Measurements from ENCODE around the gene ARHGAP26.

The ARHGAP26 gene

DNA sequence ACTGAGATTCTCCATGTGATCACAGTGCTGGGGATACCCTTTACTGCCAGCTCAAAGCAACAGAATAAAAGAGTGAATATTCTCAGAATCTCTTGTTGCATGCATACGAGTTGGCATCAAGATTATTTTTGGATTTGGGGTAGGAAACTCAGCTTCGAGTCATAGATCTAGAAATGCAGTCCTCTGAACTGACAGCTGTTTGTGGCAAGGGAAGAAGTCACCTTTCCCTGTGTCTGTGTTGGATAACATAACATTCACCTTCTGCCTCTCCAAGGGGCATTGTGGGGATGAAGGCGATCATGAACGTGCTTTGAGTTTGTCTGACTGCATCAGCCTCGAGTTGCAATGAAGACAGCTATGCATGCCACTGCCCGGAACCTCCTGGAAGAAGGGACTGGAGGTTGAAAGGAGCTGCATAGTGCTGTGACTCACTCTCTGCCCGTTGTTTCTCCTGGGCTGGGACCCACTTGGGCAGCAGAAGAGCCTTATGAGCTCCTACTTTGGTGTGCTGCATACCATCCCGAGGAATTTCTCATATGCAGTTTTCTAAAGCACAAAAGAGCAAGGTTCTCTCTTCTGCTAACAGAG lies 231.7 kb downstream of the ARHGAP26 start:
- DNase-seq = peak; percentile 41

DNA sequence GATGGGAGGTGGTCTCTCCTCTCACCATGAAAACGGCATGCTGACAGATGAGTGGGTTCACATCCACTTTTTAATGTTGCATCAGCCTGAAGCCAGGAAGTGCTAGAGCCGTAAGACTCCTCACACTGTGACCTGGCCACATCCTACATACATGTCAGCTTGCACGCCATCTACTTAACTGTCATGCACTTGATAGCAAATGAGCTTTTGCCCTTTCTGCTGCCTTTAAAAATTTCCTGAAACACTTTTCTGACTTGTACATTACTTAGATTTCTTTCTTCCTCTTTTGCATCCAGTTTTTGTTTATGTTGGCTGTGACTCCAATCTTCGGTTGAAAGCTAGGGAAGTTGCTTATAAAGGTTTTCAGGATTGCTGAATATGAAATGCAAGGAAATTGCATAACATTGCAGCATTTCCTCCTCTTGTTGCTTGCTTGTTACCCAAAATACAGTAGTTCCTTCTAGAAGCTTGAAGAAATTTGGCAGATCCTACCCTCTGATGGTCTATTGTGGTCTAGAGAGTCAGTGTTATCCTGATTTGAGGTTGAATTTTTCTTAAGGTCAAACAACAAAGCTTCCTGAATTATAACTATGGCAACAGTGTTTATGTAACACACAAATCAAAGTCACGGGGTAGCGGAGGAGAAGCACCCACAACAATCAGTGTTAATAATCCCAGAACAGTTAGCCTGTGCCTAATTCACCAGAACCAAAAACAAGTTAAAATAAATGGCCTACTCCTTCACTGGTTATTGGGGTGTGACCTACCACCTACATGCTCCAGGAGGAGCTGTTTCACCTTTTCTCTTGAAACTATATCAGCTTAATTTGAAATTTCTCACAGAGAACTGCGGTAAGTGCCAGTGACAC lies 232.5 kb downstream of the ARHGAP26 start:
- peak; percentile 64 for DNase-seq

DNA sequence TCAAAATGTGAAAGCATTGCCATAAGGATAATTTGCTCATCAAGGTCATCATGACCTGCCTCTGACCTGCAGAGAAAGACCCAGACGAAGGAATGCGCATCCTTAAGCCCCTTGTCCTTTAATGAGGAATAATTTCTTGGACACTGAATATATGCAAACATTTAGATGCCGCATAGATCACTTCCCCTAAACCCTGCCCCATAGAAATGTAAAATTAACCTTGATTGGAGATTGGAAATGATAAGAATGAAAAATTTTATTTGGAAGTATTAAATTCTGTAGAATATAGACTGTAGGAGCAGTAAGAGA lies 233.1 kb downstream of the ARHGAP26 start:
- no peak for DNase-seq

- no peak for DNase-seq
Observed at GRCh38 chr5:143004361-143005145, 234.4 kb downstream of the ARHGAP26 start.

DNA sequence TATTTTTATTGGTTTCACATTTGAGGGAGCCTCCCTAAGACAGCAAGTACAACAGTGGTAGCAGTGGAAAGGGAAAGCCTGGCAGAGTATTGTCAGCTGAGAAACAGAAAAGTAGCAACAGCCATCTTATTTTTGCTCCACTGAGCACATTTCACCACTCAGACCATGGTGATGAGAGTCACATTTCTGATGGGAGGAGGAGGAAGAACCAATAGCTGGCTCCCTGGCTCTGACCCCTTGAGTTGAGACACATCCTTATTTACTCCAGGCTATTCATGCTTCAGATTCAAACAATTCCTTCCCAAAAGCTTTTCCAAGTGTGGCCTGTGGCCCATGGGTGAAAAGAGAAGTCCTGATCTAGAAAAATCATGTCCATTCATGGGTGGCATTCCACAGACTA lies 236.3 kb downstream of the ARHGAP26 start:
- no peak for DNase-seq

DNA sequence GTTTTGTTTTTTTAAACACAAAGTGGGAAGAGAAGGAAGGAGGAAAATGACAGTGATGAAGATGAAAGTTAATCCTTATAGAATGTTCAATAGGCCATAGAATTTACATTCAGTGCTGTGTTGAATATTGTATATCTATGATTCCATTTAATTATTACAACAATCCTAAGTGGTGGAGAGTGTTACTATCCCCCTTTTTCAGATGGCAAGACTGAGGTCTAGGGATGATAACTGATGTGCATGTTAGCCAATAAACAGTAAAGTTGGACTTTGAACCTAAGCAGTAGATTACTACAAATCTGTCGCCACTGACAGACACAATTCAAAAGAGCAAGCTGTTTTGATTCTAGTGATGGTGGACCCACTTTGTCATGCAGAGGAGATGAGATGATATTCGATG lies 237.9 kb downstream of the ARHGAP26 start:
- DNase-seq = no peak

- peak; percentile 83 for DNase-seq
Observed at GRCh38 chr5:143008809-143009521, 238.8 kb downstream of the ARHGAP26 start.

DNA sequence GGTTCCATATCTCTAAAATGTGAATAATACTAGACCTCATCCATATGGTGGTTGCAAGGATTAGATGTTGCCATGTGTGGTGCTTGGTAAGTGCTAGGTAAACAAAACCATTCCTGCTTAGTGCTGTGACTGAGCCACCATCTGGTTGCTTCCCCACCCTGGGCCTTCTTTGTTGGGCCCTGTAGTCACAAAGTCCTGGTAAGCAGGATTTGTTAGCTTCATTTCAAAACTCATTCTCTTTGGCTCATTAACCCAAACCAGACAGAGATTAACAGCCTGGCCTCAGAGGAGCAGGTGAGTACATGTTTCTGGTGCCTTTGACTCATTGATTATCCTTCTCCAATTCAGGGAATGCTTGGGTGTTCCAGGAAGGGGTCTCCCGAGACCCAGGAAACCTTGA lies 240.2 kb downstream of the ARHGAP26 start:
- DNase-seq = no peak

GRCh38 chr5:143011585-143011984 lies 241.4 kb downstream of the ARHGAP26 start:
- no peak for DNase-seq

DNA sequence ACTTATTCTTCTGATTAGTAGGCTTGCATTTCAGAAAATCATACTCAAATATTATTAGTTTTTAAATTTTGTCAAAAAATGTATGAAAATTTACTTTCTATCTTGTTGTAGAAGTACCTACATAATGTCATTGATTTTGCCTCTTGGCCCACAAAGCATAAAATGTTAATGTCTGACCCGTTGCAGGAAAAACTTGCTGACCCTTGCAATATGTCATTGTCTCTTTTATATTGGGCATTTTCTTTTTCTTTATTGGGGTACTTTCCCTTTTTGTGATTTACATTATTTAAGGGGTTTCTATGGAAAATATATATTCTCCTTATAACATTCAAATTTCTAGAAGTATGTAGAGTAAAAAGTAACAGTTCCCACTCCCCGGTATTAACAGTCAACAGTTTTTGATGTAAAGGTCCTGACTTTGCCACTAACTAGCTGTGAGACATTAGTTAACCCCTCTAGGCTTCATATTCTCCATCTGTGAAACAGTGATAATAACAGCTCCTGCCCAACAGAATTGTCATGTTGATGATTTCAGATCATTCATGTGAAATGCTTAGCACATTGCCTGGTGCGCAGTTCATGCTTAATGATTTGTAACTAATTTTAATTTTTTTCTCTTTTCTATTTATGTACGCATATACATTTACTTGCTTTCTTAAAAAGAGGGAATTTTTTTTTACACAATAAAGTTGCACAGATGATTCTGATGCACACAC lies 243.2 kb downstream of the ARHGAP26 start:
- no peak for DNase-seq

GRCh38 chr5:143014017-143014651 lies 244.0 kb downstream of the ARHGAP26 start:
- peak; percentile 65 for DNase-seq

DNA sequence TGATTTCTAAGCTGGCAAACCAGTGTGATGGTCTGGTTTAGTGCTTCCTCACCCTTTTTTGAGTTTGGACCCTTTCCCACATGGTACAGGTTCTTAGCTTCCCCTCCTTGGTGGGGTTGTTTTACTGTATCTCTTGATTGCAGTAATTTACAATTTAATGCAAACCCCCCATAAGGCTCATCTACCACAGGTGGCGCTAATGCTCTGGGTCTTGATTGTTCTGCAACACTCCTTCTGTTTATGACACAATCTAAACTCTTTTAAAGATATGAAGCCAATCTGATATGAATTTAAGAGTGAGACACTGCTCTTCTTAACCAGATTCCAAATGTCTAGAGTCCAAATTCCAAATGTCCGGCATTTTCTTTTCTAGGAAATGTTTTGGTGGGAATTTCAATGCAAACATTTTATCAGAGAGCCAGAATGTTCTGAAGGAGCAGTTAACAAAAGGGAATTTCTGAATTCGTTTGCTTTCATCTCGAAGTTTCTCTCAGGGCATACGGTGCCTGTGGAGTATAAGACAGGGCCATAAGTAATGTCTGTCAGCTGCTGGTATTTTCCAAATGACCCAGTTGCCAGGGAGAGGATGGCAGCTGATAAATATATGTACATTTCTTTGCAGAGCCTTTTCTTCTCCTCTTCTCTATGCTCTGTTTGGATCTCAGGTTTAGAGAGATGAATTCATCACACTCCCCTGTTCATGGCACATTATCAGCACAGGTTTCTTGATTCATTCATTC lies 246.8 kb downstream of the ARHGAP26 start:
- peak; percentile 71 for DNase-seq

DNA sequence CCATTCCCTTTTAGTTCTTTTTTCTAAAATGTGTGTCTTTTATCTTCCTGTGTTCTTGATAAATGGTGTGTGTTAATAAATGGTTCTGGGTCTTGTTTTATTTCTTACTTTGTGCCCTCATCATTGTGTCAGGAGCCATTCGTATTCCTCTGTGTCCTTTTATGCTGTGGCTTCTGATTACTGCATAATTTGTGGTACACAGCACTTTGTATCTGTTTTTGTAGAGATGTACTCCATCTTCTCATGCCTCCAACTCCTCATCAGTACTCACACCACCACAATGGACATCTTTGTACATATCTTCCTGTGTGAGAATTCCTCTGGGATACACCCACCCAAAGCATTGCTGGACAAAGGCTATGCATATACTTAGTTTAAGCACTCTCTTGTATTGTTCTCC lies 247.4 kb downstream of the ARHGAP26 start:
- no peak for DNase-seq

GRCh38 chr5:143017992-143018391 lies 247.8 kb downstream of the ARHGAP26 start:
- no peak for DNase-seq

GRCh38 chr5:143019157-143019556 lies 249.0 kb downstream of the ARHGAP26 start:
- no peak for DNase-seq

DNA sequence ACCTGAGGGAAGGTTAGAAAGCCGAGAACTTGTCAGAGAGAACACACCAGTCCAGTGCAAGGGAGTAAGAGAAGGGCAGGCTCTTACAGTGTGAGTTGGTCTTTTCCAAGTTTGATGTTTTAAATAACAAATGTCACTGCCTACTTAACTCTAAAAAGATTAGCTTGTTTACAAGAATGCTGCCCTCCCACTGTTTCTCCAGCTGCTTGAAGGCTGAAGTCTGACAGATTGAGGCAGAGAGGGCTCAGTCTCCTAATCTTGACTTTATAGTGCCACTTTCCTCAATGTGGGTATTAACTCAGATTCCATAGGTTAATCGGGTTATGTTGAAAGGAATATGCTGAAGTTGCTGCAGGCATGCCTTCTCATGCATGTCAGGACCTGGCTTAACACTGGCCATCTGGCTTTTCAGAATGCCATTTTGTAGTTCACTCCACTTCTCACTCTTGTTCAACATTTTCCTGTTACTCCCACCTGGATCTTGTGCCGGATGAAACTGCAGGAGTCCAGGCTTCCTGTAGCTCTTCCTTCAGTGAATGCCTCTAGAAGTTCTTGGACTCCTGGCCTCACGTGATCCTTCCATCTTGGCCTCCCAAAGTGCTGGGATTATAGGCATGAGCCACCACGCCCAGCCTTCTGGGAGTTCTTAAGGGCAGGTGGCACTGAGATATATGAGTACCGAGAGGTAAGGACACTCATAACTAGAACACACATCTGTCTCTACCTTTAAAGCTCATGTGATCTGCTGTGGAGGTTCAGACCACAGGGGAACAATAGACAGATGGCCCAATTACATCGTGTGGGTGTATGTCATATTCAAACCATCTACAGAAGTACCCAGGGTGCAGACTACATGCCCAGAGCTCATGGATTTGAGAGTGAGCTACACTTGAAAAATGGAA lies 249.7 kb downstream of the ARHGAP26 start:
- DNase-seq = peak; percentile 33

DNA sequence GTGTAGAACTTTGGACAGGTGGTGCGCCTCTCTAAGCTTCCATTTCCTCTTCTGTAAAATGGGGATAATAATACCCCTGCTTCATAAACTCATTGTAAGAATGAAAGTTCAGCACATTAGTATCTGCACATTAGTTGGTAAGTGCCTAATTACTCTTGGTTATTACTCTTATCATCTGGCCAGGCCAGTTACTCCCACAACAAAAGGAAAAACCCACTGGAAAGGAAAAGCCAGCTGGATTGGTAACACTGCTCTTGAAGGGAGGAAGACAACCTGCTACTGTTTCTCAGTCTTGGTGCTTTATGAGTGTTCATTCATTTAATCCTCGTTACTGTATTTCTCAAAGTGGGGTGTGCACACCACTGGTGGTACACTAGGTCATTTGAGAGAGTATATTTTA lies 251.4 kb downstream of the ARHGAP26 start:
- no peak for DNase-seq

GRCh38 chr5:143023411-143024096 lies 253.4 kb downstream of the ARHGAP26 start:
- DNase-seq = peak; percentile 69

GRCh38 chr5:143024228-143024920 lies 254.2 kb downstream of the ARHGAP26 start:
- no peak for DNase-seq
